GM12878 (cell line): ENCODE results near the gene SDC1. TPM values are rescaled to one million over a fixed set of nuclear protein-coding genes. Genes with fewer than 3 reads are reported as not detected.

Experiments used
- BRCA1 ChIP-seq: IDR thresholded peaks from 2 replicates; pipeline ENCODE4 v1.6.1; 2011; ENCODE audit warnings: low read depth, low read length, improper control_type of control experiment
- HSF1 ChIP-seq: fragments of 150-350 bp; IDR thresholded peaks from 2 replicates; pipeline ENCODE4 v1.6.1; 2014; ENCODE audit warnings: mild to moderate bottlenecking, low read depth, low read length
- KDM1A ChIP-seq: fragments of 200-600 bp; sonication (generic); IDR thresholded peaks from 2 replicates; pipeline ENCODE4 v1.6.1; 2016; ENCODE audit warnings: borderline replicate concordance
- MEF2A ChIP-seq: IDR thresholded peaks from 2 replicates; pipeline ENCODE4 v1.6.1; 2011; ENCODE audit warnings: low read depth, mild to moderate bottlenecking, low read length, moderate library complexity; ENCODE audit not compliant: insufficient read depth
- NR2F1 ChIP-seq: fragments of 450-650 bp; conservative IDR thresholded peaks from 2 replicates; pipeline ENCODE4 v1.6.1; 2017; ENCODE audit warnings: mild to moderate bottlenecking
- PML ChIP-seq: IDR thresholded peaks from 2 replicates; pipeline ENCODE4 v1.6.1; 2012; ENCODE audit warnings: low read length, inconsistent platforms
- SIX5 ChIP-seq: IDR thresholded peaks from 2 replicates; pipeline ENCODE4 v1.6.1; 2011; ENCODE audit warnings: mild to moderate bottlenecking, low read depth, low read length, moderate library complexity; ENCODE audit not compliant: severe bottlenecking
- SPI1 ChIP-seq: IDR thresholded peaks from 2 replicates; pipeline ENCODE4 v1.6.1; 2011; ENCODE audit warnings: low read depth, mild to moderate bottlenecking, low read length, moderate library complexity, borderline replicate concordance; ENCODE audit not compliant: insufficient read depth
- STAT3 ChIP-seq: IDR thresholded peaks from 2 replicates; pipeline ENCODE4 v1.6.1; 2011; ENCODE audit warnings: low read depth, low read length, improper control_type of control experiment
- SUPT20H ChIP-seq: IDR thresholded peaks from 2 replicates; pipeline ENCODE4 v1.6.1; 2011; ENCODE audit warnings: low read depth, mild to moderate bottlenecking, low read length, moderate library complexity, borderline replicate concordance; ENCODE audit not compliant: control insufficient read depth
- WRNIP1 ChIP-seq: IDR thresholded peaks from 2 replicates; pipeline ENCODE4 v1.6.1; 2011; ENCODE audit warnings: low read depth, low read length, improper control_type of control experiment, borderline replicate concordance
- ZBTB11 ChIP-seq: fragments of 450-650 bp; formaldehyde crosslinking; IDR thresholded peaks from 2 replicates; pipeline ENCODE4 v1.5.0; 2022; ENCODE audit warnings: mild to moderate bottlenecking, missing genetic modification characterization
- ZNF622 ChIP-seq: fragments of 450-650 bp; IDR thresholded peaks from 2 replicates; pipeline ENCODE4 v1.6.1; 2017; ENCODE audit warnings: mild to moderate bottlenecking, inconsistent platforms
- polyA plus RNA-seq, 11 experiments: library from polyadenylated mRNA; depleted of rRNA in 4 of 11; unstranded in 6 of 11; stranded (reverse) in 5 of 11; fragments of >200 nt; fragmentation: Nextera tagmentation in 4 of 11; fragmentation: Illumina TruSeq in 1 of 11; extraction: Ambion mirVana in 4 of 11; extraction: Trizol in 1 of 11; gene quantifications; 1 replicate in 1 of 11; 2 replicates in 10 of 11; pipeline versions ENCODE4 v1.2.1 to v1.2.3, GENCODE V29; 2011 to 2016; ENCODE audit warnings: inconsistent platforms in 2 of 11, missing spikeins in 2 of 11, low read depth in 1 of 11
- total RNA-seq, 4 experiments: library from RNA; depleted of rRNA in 3 of 4; stranded (reverse); fragments of >200 nt in 3 of 4; fragmentation: Illumina TruSeq in 1 of 4; extraction: Trizol in 1 of 4; gene quantifications; 2 replicates each; pipeline versions ENCODE4 v1.2.1 to v1.2.3, GENCODE V29; 2013 to 2021
- TF ChIP-seq, protein P1 (sequence below): fragments of 450-650 bp; IDR thresholded peaks from 2 replicates; pipeline ENCODE4 v1.6.1; 2017; ENCODE audit warnings: mild to moderate bottlenecking, moderate library complexity
- TF ChIP-seq, protein P2 (sequence below): IDR thresholded peaks from 2 replicates; pipeline ENCODE4 v1.6.1; 2012; ENCODE audit warnings: low read depth, low read length, improper control_type of control experiment
- TF ChIP-seq, protein P3 (sequence below): fragments of 450-650 bp; IDR thresholded peaks from 2 replicates; pipeline ENCODE4 v1.6.1; 2017; ENCODE audit warnings: antibody characterized with exemption, mild to moderate bottlenecking, moderate library complexity

SDC1 gene
- total and polyA plus RNA-seq, 10 of the 15 experiments (the other 5 are each of a cell fraction or from before 2014, with no cell fraction given) = 0.85 to 36.8 (median 23.7) TPM

DNA sequence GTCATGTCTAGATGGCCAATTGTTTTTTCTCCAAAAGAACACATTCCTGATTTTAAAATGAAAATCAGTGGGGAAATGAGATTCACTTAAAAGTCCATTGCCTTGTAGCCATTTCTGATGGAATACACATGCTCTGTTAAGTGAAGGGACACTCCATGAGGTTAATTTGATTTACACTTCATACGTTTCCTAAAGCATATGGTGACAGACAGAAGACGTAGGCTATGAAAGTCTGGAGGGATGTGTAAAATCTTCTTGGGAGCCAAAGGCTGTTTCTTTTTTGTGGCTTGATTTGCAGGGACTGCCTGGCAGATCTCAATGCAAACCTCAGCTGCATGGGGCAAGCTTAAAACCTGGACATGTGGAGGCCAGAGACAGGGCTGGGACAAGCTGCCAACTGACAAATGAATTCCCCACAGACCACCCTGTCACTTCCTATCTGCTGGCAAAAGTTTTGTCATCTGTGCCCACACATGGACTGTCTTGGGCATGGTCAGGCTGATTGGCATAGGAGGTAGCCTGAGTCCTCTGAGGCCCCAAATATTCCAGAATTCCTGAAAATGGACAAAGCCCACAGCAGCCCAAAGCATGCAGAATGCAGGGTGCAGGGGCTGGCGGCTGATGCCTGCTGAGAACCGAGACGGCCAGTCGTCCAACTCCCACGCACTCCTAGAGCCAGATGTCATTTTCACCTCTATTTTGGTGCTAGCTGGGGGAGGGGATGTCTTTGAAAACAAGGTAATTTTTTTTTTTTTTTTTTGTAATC is 73.9 kb downstream of the SDC1 start (continued):
- TF ChIP-seq ZNF622 (no peak), MEF2A (peak; percentile 98), HSF1 (no peak), PML (no peak), KDM1A (no peak), WRNIP1 (no peak), SPI1 (0 out of 2 replicates have a peak, but pooled peaks have one; percentile 12), BRCA1 (no peak), NR2F1 (peak; percentile 37; the same call in 1 of the 2 replicates), SUPT20H (no peak), SIX5 (no peak), STAT3 (no peak), ZBTB11 (CRISPR knock-in tag) (no peak)
- TF ChIP-seq, protein P1, sequence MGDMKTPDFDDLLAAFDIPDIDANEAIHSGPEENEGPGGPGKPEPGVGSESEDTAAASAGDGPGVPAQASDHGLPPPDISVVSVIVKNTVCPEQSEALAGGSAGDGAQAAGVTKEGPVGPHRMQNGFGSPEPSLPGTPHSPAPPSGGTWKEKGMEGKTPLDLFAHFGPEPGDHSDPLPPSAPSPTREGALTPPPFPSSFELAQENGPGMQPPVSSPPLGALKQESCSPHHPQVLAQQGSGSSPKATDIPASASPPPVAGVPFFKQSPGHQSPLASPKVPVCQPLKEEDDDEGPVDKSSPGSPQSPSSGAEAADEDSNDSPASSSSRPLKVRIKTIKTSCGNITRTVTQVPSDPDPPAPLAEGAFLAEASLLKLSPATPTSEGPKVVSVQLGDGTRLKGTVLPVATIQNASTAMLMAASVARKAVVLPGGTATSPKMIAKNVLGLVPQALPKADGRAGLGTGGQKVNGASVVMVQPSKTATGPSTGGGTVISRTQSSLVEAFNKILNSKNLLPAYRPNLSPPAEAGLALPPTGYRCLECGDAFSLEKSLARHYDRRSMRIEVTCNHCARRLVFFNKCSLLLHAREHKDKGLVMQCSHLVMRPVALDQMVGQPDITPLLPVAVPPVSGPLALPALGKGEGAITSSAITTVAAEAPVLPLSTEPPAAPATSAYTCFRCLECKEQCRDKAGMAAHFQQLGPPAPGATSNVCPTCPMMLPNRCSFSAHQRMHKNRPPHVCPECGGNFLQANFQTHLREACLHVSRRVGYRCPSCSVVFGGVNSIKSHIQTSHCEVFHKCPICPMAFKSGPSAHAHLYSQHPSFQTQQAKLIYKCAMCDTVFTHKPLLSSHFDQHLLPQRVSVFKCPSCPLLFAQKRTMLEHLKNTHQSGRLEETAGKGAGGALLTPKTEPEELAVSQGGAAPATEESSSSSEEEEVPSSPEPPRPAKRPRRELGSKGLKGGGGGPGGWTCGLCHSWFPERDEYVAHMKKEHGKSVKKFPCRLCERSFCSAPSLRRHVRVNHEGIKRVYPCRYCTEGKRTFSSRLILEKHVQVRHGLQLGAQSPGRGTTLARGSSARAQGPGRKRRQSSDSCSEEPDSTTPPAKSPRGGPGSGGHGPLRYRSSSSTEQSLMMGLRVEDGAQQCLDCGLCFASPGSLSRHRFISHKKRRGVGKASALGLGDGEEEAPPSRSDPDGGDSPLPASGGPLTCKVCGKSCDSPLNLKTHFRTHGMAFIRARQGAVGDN = no peak
- TF ChIP-seq, protein P2, sequence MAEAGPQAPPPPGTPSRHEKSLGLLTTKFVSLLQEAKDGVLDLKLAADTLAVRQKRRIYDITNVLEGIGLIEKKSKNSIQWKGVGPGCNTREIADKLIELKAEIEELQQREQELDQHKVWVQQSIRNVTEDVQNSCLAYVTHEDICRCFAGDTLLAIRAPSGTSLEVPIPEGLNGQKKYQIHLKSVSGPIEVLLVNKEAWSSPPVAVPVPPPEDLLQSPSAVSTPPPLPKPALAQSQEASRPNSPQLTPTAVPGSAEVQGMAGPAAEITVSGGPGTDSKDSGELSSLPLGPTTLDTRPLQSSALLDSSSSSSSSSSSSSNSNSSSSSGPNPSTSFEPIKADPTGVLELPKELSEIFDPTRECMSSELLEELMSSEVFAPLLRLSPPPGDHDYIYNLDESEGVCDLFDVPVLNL = no peak
- TF ChIP-seq, protein P3, sequence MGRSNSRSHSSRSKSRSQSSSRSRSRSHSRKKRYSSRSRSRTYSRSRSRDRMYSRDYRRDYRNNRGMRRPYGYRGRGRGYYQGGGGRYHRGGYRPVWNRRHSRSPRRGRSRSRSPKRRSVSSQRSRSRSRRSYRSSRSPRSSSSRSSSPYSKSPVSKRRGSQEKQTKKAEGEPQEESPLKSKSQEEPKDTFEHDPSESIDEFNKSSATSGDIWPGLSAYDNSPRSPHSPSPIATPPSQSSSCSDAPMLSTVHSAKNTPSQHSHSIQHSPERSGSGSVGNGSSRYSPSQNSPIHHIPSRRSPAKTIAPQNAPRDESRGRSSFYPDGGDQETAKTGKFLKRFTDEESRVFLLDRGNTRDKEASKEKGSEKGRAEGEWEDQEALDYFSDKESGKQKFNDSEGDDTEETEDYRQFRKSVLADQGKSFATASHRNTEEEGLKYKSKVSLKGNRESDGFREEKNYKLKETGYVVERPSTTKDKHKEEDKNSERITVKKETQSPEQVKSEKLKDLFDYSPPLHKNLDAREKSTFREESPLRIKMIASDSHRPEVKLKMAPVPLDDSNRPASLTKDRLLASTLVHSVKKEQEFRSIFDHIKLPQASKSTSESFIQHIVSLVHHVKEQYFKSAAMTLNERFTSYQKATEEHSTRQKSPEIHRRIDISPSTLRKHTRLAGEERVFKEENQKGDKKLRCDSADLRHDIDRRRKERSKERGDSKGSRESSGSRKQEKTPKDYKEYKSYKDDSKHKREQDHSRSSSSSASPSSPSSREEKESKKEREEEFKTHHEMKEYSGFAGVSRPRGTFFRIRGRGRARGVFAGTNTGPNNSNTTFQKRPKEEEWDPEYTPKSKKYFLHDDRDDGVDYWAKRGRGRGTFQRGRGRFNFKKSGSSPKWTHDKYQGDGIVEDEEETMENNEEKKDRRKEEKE = no peak
